ENCODE measurements around the gene FEM1A.
"Not testable (repeated sequence)": the region's sequence is repeated elsewhere in the genome, so short reads cannot be mapped to it uniquely, and the experiment has no call there.

Gene FEM1A

GRCh38 chr19:4821265-4821664 lies 29.7 kb downstream of the FEM1A start:
- Histone ChIP-seq H3K9me3 (ENCODE audit: insufficient read depth, low read depth, low read length) (no peaks in the 10 kb centered on the region), H3K4me3 (ENCODE audit: low read length) (no peak overlapping the region), H3K4me1 (ENCODE audit: insufficient read depth, low read length) (no peaks in the 10 kb centered on the region), H3K27ac (ENCODE audit: low read length) (no peak overlapping the region), H3K36me3 (ENCODE audit: insufficient read depth, low read depth, low read length) (no peaks in the 10 kb centered on the region), H3K27me3 (ENCODE audit: insufficient read depth, low read length) (peaks cover 11% of the 10 kb centered on the region; the same call in 1 of the 2 replicates), H3K9ac (ENCODE audit: low read depth, low read length) (no peak overlapping the region)

- not testable (repeated sequence) for H3K27ac ChIP-seq (ENCODE audit: low read length); H3K4me3 ChIP-seq (ENCODE audit: low read length); H3K27me3 ChIP-seq (ENCODE audit: insufficient read depth, low read length); H3K9me3 ChIP-seq (ENCODE audit: insufficient read depth, low read depth, low read length); H3K36me3 ChIP-seq (ENCODE audit: insufficient read depth, low read depth, low read length); H3K4me1 ChIP-seq (ENCODE audit: insufficient read depth, low read length); H3K9ac ChIP-seq (ENCODE audit: low read depth, low read length)
Observed at GRCh38 chr19:4822354-4822753, 30.8 kb downstream of the FEM1A start.

GRCh38 chr19:4823577-4823976 lies 32.0 kb downstream of the FEM1A start:
- no peak overlapping the region for H3K4me3 ChIP-seq (ENCODE audit: low read length)
- no peaks in the 10 kb centered on the region for H3K4me1 ChIP-seq (ENCODE audit: insufficient read depth, low read length)
- H3K9ac ChIP-seq (ENCODE audit: low read depth, low read length), result no peak overlapping the region
- H3K27ac ChIP-seq (ENCODE audit: low read length), result no peak overlapping the region
- H3K27me3 ChIP-seq (ENCODE audit: insufficient read depth, low read length), result no peaks in the 10 kb centered on the region
- H3K9me3 ChIP-seq (ENCODE audit: insufficient read depth, low read depth, low read length), result no peaks in the 10 kb centered on the region
- H3K36me3 ChIP-seq (ENCODE audit: insufficient read depth, low read depth, low read length), result no peaks in the 10 kb centered on the region

- Histone ChIP-seq H3K27ac (ENCODE audit: low read length) (no peak overlapping the region), H3K9me3 (ENCODE audit: insufficient read depth, low read depth, low read length) (no peaks in the 10 kb centered on the region), H3K4me1 (ENCODE audit: insufficient read depth, low read length) (no peaks in the 10 kb centered on the region), H3K9ac (ENCODE audit: low read depth, low read length) (no peak overlapping the region), H3K36me3 (ENCODE audit: insufficient read depth, low read depth, low read length) (no peaks in the 10 kb centered on the region), H3K27me3 (ENCODE audit: insufficient read depth, low read length) (peaks cover 22% of the 10 kb centered on the region), H3K4me3 (ENCODE audit: low read length) (no peak overlapping the region)
Observed at GRCh38 chr19:4829001-4829712, 37.6 kb downstream of the FEM1A start.

- no peak overlapping the region for H3K4me3 ChIP-seq (ENCODE audit: low read length)
- peaks cover 22% of the 10 kb centered on the region for H3K27me3 ChIP-seq (ENCODE audit: insufficient read depth, low read length)
- no peaks in the 10 kb centered on the region for H3K9me3 ChIP-seq (ENCODE audit: insufficient read depth, low read depth, low read length)
- no peak overlapping the region for H3K27ac ChIP-seq (ENCODE audit: low read length)
- H3K9ac ChIP-seq (ENCODE audit: low read depth, low read length), result no peak overlapping the region
- no peaks in the 10 kb centered on the region for H3K4me1 ChIP-seq (ENCODE audit: insufficient read depth, low read length)
- no peaks in the 10 kb centered on the region for H3K36me3 ChIP-seq (ENCODE audit: insufficient read depth, low read depth, low read length)
Observed at GRCh38 chr19:4830332-4830731, 38.8 kb downstream of the FEM1A start.

GRCh38 chr19:4830768-4831265 lies 39.3 kb downstream of the FEM1A start:
- H3K36me3 ChIP-seq (ENCODE audit: insufficient read depth, low read depth, low read length), result no peaks in the 10 kb centered on the region
- peaks cover 22% of the 10 kb centered on the region for H3K27me3 ChIP-seq (ENCODE audit: insufficient read depth, low read length)
- H3K27ac ChIP-seq (ENCODE audit: low read length), result no peak overlapping the region
- no peaks in the 10 kb centered on the region for H3K9me3 ChIP-seq (ENCODE audit: insufficient read depth, low read depth, low read length)
- H3K4me3 ChIP-seq (ENCODE audit: low read length), result peak overlapping the region; percentile 74; the same call in 1 of the 2 replicates
- no peak overlapping the region for H3K9ac ChIP-seq (ENCODE audit: low read depth, low read length)
- H3K4me1 ChIP-seq (ENCODE audit: insufficient read depth, low read length), result no peaks in the 10 kb centered on the region

GRCh38 chr19:4831304-4831978 lies 39.9 kb downstream of the FEM1A start, which contains the start of gene TICAM1:
Gene TICAM1 (minus strand): TSS chr19:4831712. CDS start chr19:4818377, 13,335 bp downstream.
- no peaks in the 10 kb centered on the region for H3K9me3 ChIP-seq (ENCODE audit: insufficient read depth, low read depth, low read length)
- H3K27me3 ChIP-seq (ENCODE audit: insufficient read depth, low read length), result peaks cover 22% of the 10 kb centered on the region
- no peaks in the 10 kb centered on the region for H3K36me3 ChIP-seq (ENCODE audit: insufficient read depth, low read depth, low read length)
- no peaks in the 10 kb centered on the region for H3K4me1 ChIP-seq (ENCODE audit: insufficient read depth, low read length)
- peak within 1 kb of the TSS; percentile 74 for H3K4me3 ChIP-seq (ENCODE audit: low read length)
- peak within 1 kb of the TSS; percentile 51; the same call in 1 of the 2 replicates for H3K9ac ChIP-seq (ENCODE audit: low read depth, low read length)
- H3K27ac ChIP-seq (ENCODE audit: low read length), result no peak within 1 kb of the TSS

- Histone ChIP-seq H3K4me3 (ENCODE audit: low read length) (peak overlapping the region; percentile 74), H3K27me3 (ENCODE audit: insufficient read depth, low read length) (peaks cover 22% of the 10 kb centered on the region), H3K9ac (ENCODE audit: low read depth, low read length) (0 out of 2 replicates have a peak overlapping the region, but pooled peaks have one; percentile 51)
- H3K9me3 ChIP-seq (ENCODE audit: insufficient read depth, low read depth, low read length); H3K4me1 ChIP-seq (ENCODE audit: insufficient read depth, low read length); H3K36me3 ChIP-seq (ENCODE audit: insufficient read depth, low read depth, low read length); H3K27ac ChIP-seq (ENCODE audit: low read length): not testable (repeated sequence)
Observed at GRCh38 chr19:4831979-4832340, 40.4 kb downstream of the FEM1A start.

- Histone ChIP-seq H3K27me3 (ENCODE audit: insufficient read depth, low read length) (peaks cover 22% of the 10 kb centered on the region), H3K36me3 (ENCODE audit: insufficient read depth, low read depth, low read length) (peaks cover 5% of the 10 kb centered on the region; the same call in 1 of the 2 replicates), H3K9me3 (ENCODE audit: insufficient read depth, low read depth, low read length) (no peaks in the 10 kb centered on the region), H3K27ac (ENCODE audit: low read length) (no peak overlapping the region), H3K9ac (ENCODE audit: low read depth, low read length) (no peak overlapping the region), H3K4me1 (ENCODE audit: insufficient read depth, low read length) (no peaks in the 10 kb centered on the region), H3K4me3 (ENCODE audit: low read length) (no peak overlapping the region)
Observed at GRCh38 chr19:4832776-4833175, 41.2 kb downstream of the FEM1A start.

GRCh38 chr19:4839192-4839591 lies 47.7 kb downstream of the FEM1A start:
- no peak overlapping the region for H3K4me3 ChIP-seq (ENCODE audit: low read length)
- no peaks in the 10 kb centered on the region for H3K27me3 ChIP-seq (ENCODE audit: insufficient read depth, low read length)
- H3K36me3 ChIP-seq (ENCODE audit: insufficient read depth, low read depth, low read length), result peaks cover 43% of the 10 kb centered on the region
- no peaks in the 10 kb centered on the region for H3K4me1 ChIP-seq (ENCODE audit: insufficient read depth, low read length)
- no peak overlapping the region for H3K9ac ChIP-seq (ENCODE audit: low read depth, low read length)
- H3K27ac ChIP-seq (ENCODE audit: low read length), result no peak overlapping the region
- H3K9me3 ChIP-seq (ENCODE audit: insufficient read depth, low read depth, low read length), result no peaks in the 10 kb centered on the region

- Histone ChIP-seq H3K9ac (ENCODE audit: low read depth, low read length) (no peak overlapping the region), H3K27me3 (ENCODE audit: insufficient read depth, low read length) (no peaks in the 10 kb centered on the region), H3K9me3 (ENCODE audit: insufficient read depth, low read depth, low read length) (no peaks in the 10 kb centered on the region), H3K36me3 (ENCODE audit: insufficient read depth, low read depth, low read length) (peaks cover 56% of the 10 kb centered on the region), H3K27ac (ENCODE audit: low read length) (no peak overlapping the region), H3K4me3 (ENCODE audit: low read length) (no peak overlapping the region), H3K4me1 (ENCODE audit: insufficient read depth, low read length) (no peaks in the 10 kb centered on the region)
Observed at GRCh38 chr19:4843647-4843965, 52.1 kb downstream of the FEM1A start.
